ENCODE results near the gene VWA3B. TPM values are rescaled to one million over a fixed set of nuclear protein-coding genes. Genes with fewer than 3 reads are reported as not detected.

VWA3B gene
- total and polyA plus RNA-seq, 2 donors (not counting 3 experiments of a cell fraction or from before 2014, with no cell fraction given), result not detected

DNA sequence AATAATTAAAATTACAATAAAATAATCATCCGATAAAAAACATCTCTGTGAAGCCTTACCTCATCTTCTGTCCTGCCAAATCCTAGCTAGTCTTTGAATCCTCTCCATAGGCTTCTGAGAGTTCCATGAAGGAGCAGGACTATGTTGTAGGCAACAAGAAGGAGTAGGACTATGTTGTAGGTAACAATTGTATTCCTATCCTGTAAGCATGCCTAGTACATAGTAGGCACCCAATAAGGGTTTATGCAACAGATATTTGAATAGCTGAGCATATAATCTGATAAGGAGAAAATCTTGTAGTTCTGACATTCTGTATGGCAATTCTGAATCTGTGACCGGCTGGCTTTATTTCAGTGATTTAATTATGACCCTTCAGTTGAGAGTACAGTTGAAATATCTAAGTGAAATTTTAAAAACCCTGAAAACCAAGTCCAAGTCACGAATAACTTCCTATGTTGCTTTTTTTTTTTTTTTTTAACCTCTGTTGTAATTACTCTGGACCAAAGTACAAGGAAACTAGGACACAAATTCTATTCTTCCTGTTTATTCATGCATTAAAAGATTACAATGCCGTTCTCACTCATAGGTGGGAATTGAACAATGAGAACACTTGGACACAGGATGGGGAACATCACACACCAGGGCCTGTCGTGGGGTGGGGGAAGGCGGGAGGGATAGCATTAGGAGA lies 27.8 kb downstream of the VWA3B start:
- Histone ChIP-seq H3K9me1 (replicated peaks; ENCODE audit: control insufficient read depth, extremely low read depth, insufficient read depth, low read length) (no peaks in the 10 kb centered on the region), H3K36me3 (ENCODE audit: control insufficient read depth in 2 of 2, extremely low read depth in 1 of 2, insufficient read depth in 2 of 2, low read length in 2 of 2) (no peaks in the 10 kb centered on the region), H3K27ac (ENCODE audit: insufficient read depth, low read depth, low read length) (no peak overlapping the region), H3K9me3 (replicated peaks; ENCODE audit: control insufficient read depth, insufficient read depth, low read length) (no peaks in the 10 kb centered on the region), H3K27me3 (ENCODE audit: control insufficient read depth in 2 of 2, insufficient read depth in 2 of 2, low read length in 2 of 2) (peaks cover 7 to 10% of the 10 kb centered on the region in 2 experiments), H3K79me2 (ENCODE audit: control insufficient read depth, insufficient read depth, low read length) (no peaks in the 10 kb centered on the region), H2AFZ (ENCODE audit: low read depth, low read length) (no peak overlapping the region), H3K4me1 (ENCODE audit: control insufficient read depth, extremely low read depth, insufficient read depth, low read length) (no peaks in the 10 kb centered on the region), H3K4me3 (replicated peaks in 1 of 3; ENCODE audit: insufficient read depth in 1 of 3, low read depth in 1 of 3, low read length in 3 of 3) (no peak overlapping the region), H3K9ac (replicated peaks; ENCODE audit: extremely low read depth, insufficient read depth, low read length) (no peak overlapping the region), H4K20me1 (replicated peaks; ENCODE audit: control insufficient read depth, extremely low read depth, insufficient read depth, low read length) (no peaks in the 10 kb centered on the region), H3K4me2 (ENCODE audit: insufficient read depth, low read length) (no peak overlapping the region)
- intact Hi-C loops (cut with micrococcal nuclease), result no loop called here
- FAIRE-seq (no peak), DNase-seq (ENCODE audit: low read depth, low spot score) (no peak)
- ChIA-PET POLR2A (no interaction called here), CTCF (no interaction called here)
- dilution Hi-C loops (cut with MboI; ENCODE audit: extremely low pct_ligation_motif_present, low sequenced_read_pairs), result no loop called here
- no TSS peak for BruUV-seq (replicated peaks)
- no peak for TF ChIP-seq MAX (IDR thresholded peaks at IDR 0.05; ENCODE audit: insufficient read depth, insufficient read length)
- TF ChIP-seq POLR2A (IDR thresholded peaks at IDR 0.05; ENCODE audit: low read depth, low read length), result no peak
- no peak for TF ChIP-seq FOS (IDR thresholded peaks at IDR 0.05; ENCODE audit: borderline replicate concordance, insufficient read depth, low read length)
- no peak for TF ChIP-seq EZH2 (IDR thresholded peaks at IDR 0.05; ENCODE audit: borderline replicate concordance, low read depth, low read length, severe bottlenecking)
- no peak for TF ChIP-seq CTCF (IDR thresholded peaks at IDR 0.05; ENCODE audit: extremely low read depth in 1 of 2, insufficient read depth in 1 of 2, low read depth in 1 of 2, low read length in 2 of 2)
- TF ChIP-seq JUN (IDR thresholded peaks at IDR 0.05; ENCODE audit: borderline replicate concordance, insufficient read depth, insufficient read length, low read depth), result no peak

Measured in endothelial cell of umbilical vein (primary cell).